ENCODE measurements around the gene PLCH2. TPM values are rescaled to one million over a fixed set of nuclear protein-coding genes. Genes with fewer than 3 reads are reported as not detected.
"Not testable (repeated sequence)": the region's sequence is repeated elsewhere in the genome, so short reads cannot be mapped to it uniquely, and the experiment has no call there.

The PLCH2 gene
- total RNA-seq, 1 donor from 2014 or later: 0.47 TPM

- DNase-seq (ENCODE audit: extremely low read depth, low read depth, low spot score): no peak
These were observed 36.7 kb upstream of the PLCH2 start for GRCh38 chr1:2439369-2439768.

- DNase-seq (ENCODE audit: extremely low read depth, low read depth, low spot score): not testable (repeated sequence)
These were observed 35.7 kb upstream of the PLCH2 start for GRCh38 chr1:2440346-2440745.

GRCh38 chr1:2441746-2442145 lies 34.3 kb upstream of the PLCH2 start:
- DNase-seq (ENCODE audit: extremely low read depth, low read depth, low spot score): no peak

- DNase-seq (ENCODE audit: extremely low read depth, low read depth, low spot score): no peak
These were observed 33.4 kb upstream of the PLCH2 start for GRCh38 chr1:2442661-2443060.

GRCh38 chr1:2443277-2444137 lies 32.6 kb upstream of the PLCH2 start:
- DNase-seq (ENCODE audit: extremely low read depth, low read depth, low spot score): no peak

- no peak for DNase-seq (ENCODE audit: extremely low read depth, low read depth, low spot score)
These were observed 31.9 kb upstream of the PLCH2 start for GRCh38 chr1:2444138-2444591.

- DNase-seq (ENCODE audit: extremely low read depth, low read depth, low spot score): no peak
These were observed 30.8 kb upstream of the PLCH2 start for GRCh38 chr1:2445162-2445822.

- DNase-seq (ENCODE audit: extremely low read depth, low read depth, low spot score): no peak
These were observed 30.3 kb upstream of the PLCH2 start for GRCh38 chr1:2445823-2446215.

- no peak for DNase-seq (ENCODE audit: extremely low read depth, low read depth, low spot score)
These were observed 29.7 kb upstream of the PLCH2 start for GRCh38 chr1:2446394-2446793.

GRCh38 chr1:2446861-2447260 lies 29.2 kb upstream of the PLCH2 start:
- no peak for DNase-seq (ENCODE audit: extremely low read depth, low read depth, low spot score)

- DNase-seq (ENCODE audit: extremely low read depth, low read depth, low spot score): no peak
These were observed 28.6 kb upstream of the PLCH2 start for GRCh38 chr1:2447276-2448097.

GRCh38 chr1:2448098-2448445 lies 28.0 kb upstream of the PLCH2 start:
- DNase-seq (ENCODE audit: extremely low read depth, low read depth, low spot score): no peak

GRCh38 chr1:2449636-2450454 lies 26.2 kb upstream of the PLCH2 start:
- DNase-seq (ENCODE audit: extremely low read depth, low read depth, low spot score): no peak

GRCh38 chr1:2451741-2452140 lies 24.3 kb upstream of the PLCH2 start:
- DNase-seq (ENCODE audit: extremely low read depth, low read depth, low spot score): peak; percentile 23

- no peak for DNase-seq (ENCODE audit: extremely low read depth, low read depth, low spot score)
These were observed 23.7 kb upstream of the PLCH2 start for GRCh38 chr1:2452201-2452931.

GRCh38 chr1:2452932-2453315 lies 23.2 kb upstream of the PLCH2 start:
- DNase-seq (ENCODE audit: extremely low read depth, low read depth, low spot score): no peak

GRCh38 chr1:2454227-2454626 lies 21.9 kb upstream of the PLCH2 start:
- no peak for DNase-seq (ENCODE audit: extremely low read depth, low read depth, low spot score)

- no peak for DNase-seq (ENCODE audit: extremely low read depth, low read depth, low spot score)
These were observed 20.3 kb upstream of the PLCH2 start for GRCh38 chr1:2455757-2456156.

GRCh38 chr1:2457444-2457843 lies 18.6 kb upstream of the PLCH2 start:
- DNase-seq (ENCODE audit: extremely low read depth, low read depth, low spot score): no peak

- DNase-seq (ENCODE audit: extremely low read depth, low read depth, low spot score): no peak
These were observed 17.4 kb upstream of the PLCH2 start for GRCh38 chr1:2458687-2459086.

Data from glomerular endothelial cell (primary cell).